HepG2 (cell line): Measurements from ENCODE around the gene AADAT.

ENCODE experiments used
- CBX1 ChIP-seq: IDR thresholded peaks from one replicate; pipeline ENCODE4 v1.6.1; 2016; ENCODE audit warnings: antibody characterized with exemption, low read depth
- MAFK ChIP-seq, 2 experiments: IDR thresholded peaks in 1 of 2; conservative IDR thresholded peaks in 1 of 2; 2 replicates each; pipeline ENCODE4 v1.6.1; 2011; ENCODE audit warnings: improper control_type of control experiment in 2 of 2, low read length in 2 of 2
- NFYB ChIP-seq: sonication (generic); formaldehyde crosslinking; IDR thresholded peaks from 2 replicates; pipeline ENCODE4 v1.4.0; 2020; ENCODE audit warnings: missing genetic modification reagents
- NRL ChIP-seq: sonication (generic); formaldehyde crosslinking; IDR thresholded peaks from 2 replicates; pipeline ENCODE4 v1.5.0; 2020; ENCODE audit warnings: missing genetic modification reagents, mild to moderate bottlenecking, moderate library complexity, borderline replicate concordance
- ZNF644 ChIP-seq: IDR thresholded peaks from 2 replicates; pipeline ENCODE4 v1.6.1; 2016; ENCODE audit warnings: low read depth
- ZNF709 ChIP-seq: sonication (generic); formaldehyde crosslinking; IDR thresholded peaks from 2 replicates; pipeline ENCODE4 v1.5.0; 2020; ENCODE audit warnings: mild to moderate bottlenecking, missing genetic modification reagents
- TF ChIP-seq, protein P1 (sequence below): sonication (generic); formaldehyde crosslinking; IDR thresholded peaks from 2 replicates; pipeline ENCODE4 v1.4.0; 2020; ENCODE audit warnings: low read depth, mild to moderate bottlenecking, missing genetic modification reagents
- TF ChIP-seq, protein P2 (sequence below): sonication (generic); formaldehyde crosslinking; conservative IDR thresholded peaks from 2 replicates; pipeline ENCODE4 v1.8.1; 2023; ENCODE audit warnings: missing genetic modification reagents
- TF ChIP-seq, protein P3 (sequence below), 2 experiments: IDR thresholded peaks; 2 replicates each; pipeline ENCODE4 v1.6.1; 2011 to 2012; ENCODE audit warnings: low read length in 2 of 2, borderline replicate concordance in 1 of 2, low read depth in 1 of 2, mild to moderate bottlenecking in 1 of 2, moderate library complexity in 1 of 2
- TF ChIP-seq, protein P4 (sequence below): sonication (generic); formaldehyde crosslinking; IDR thresholded peaks from 2 replicates; pipeline ENCODE4 v1.5.0; 2020; ENCODE audit warnings: mild to moderate bottlenecking, missing genetic modification reagents, moderate library complexity

DNA sequence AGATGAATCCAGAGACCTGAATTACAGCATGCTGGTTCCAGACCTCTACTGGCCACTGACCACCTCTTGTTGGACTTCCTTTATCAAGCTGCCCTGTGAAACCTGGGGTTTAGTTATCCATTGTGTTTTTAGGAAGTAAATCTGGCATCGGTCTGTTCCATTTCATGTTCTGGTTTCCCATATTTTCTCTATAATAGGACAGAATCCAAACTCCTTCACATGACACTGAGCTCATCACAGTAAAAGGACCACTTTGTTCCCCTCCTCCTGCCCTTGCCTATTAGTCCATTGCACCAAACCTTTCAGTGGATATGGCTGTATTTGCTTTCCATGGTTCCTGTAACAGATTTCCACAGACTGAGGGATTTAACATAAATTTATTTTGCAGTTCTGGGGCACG, 67.5 kb downstream of the AADAT start:
- TF ChIP-seq NFYB (CRISPR knock-in tag) (no peak), ZNF644 (CRISPR knock-in tag) (no peak), NRL (CRISPR knock-in tag) (no peak), CBX1 (no peak), MAFK (conservative IDR thresholded peaks at IDR 0.05 in 1 of 2, IDR thresholded peaks at IDR 0.05 in 1 of 2; ENCODE audit: low read length in 2 of 2) (no peak), ZNF709 (CRISPR knock-in tag) (no peak)
- TF ChIP-seq, protein P1, sequence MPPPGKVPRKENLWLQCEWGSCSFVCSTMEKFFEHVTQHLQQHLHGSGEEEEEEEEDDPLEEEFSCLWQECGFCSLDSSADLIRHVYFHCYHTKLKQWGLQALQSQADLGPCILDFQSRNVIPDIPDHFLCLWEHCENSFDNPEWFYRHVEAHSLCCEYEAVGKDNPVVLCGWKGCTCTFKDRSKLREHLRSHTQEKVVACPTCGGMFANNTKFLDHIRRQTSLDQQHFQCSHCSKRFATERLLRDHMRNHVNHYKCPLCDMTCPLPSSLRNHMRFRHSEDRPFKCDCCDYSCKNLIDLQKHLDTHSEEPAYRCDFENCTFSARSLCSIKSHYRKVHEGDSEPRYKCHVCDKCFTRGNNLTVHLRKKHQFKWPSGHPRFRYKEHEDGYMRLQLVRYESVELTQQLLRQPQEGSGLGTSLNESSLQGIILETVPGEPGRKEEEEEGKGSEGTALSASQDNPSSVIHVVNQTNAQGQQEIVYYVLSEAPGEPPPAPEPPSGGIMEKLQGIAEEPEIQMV, result no peak
- TF ChIP-seq, protein P2, sequence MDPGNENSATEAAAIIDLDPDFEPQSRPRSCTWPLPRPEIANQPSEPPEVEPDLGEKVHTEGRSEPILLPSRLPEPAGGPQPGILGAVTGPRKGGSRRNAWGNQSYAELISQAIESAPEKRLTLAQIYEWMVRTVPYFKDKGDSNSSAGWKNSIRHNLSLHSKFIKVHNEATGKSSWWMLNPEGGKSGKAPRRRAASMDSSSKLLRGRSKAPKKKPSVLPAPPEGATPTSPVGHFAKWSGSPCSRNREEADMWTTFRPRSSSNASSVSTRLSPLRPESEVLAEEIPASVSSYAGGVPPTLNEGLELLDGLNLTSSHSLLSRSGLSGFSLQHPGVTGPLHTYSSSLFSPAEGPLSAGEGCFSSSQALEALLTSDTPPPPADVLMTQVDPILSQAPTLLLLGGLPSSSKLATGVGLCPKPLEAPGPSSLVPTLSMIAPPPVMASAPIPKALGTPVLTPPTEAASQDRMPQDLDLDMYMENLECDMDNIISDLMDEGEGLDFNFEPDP (CRISPR knock-in tag), result no peak
- TF ChIP-seq, protein P3, sequence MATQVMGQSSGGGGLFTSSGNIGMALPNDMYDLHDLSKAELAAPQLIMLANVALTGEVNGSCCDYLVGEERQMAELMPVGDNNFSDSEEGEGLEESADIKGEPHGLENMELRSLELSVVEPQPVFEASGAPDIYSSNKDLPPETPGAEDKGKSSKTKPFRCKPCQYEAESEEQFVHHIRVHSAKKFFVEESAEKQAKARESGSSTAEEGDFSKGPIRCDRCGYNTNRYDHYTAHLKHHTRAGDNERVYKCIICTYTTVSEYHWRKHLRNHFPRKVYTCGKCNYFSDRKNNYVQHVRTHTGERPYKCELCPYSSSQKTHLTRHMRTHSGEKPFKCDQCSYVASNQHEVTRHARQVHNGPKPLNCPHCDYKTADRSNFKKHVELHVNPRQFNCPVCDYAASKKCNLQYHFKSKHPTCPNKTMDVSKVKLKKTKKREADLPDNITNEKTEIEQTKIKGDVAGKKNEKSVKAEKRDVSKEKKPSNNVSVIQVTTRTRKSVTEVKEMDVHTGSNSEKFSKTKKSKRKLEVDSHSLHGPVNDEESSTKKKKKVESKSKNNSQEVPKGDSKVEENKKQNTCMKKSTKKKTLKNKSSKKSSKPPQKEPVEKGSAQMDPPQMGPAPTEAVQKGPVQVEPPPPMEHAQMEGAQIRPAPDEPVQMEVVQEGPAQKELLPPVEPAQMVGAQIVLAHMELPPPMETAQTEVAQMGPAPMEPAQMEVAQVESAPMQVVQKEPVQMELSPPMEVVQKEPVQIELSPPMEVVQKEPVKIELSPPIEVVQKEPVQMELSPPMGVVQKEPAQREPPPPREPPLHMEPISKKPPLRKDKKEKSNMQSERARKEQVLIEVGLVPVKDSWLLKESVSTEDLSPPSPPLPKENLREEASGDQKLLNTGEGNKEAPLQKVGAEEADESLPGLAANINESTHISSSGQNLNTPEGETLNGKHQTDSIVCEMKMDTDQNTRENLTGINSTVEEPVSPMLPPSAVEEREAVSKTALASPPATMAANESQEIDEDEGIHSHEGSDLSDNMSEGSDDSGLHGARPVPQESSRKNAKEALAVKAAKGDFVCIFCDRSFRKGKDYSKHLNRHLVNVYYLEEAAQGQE (IDR thresholded peaks at IDR 0.05; ENCODE audit: borderline replicate concordance in 1 of 2, low read depth in 1 of 2, low read length in 2 of 2), result no peak
- TF ChIP-seq, protein P4, sequence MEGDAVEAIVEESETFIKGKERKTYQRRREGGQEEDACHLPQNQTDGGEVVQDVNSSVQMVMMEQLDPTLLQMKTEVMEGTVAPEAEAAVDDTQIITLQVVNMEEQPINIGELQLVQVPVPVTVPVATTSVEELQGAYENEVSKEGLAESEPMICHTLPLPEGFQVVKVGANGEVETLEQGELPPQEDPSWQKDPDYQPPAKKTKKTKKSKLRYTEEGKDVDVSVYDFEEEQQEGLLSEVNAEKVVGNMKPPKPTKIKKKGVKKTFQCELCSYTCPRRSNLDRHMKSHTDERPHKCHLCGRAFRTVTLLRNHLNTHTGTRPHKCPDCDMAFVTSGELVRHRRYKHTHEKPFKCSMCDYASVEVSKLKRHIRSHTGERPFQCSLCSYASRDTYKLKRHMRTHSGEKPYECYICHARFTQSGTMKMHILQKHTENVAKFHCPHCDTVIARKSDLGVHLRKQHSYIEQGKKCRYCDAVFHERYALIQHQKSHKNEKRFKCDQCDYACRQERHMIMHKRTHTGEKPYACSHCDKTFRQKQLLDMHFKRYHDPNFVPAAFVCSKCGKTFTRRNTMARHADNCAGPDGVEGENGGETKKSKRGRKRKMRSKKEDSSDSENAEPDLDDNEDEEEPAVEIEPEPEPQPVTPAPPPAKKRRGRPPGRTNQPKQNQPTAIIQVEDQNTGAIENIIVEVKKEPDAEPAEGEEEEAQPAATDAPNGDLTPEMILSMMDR (CRISPR knock-in tag), result no peak
